GM19463 (cell line): ENCODE data around the gene CDH4.

ENCODE experiments used
- ATAC-seq: cut with Tn5 transposase; IDR thresholded peaks from one replicate; pipeline ENCODE4 v1.9.1; 2021; ENCODE audit warnings: mild to moderate bottlenecking, moderate library complexity; ENCODE audit not compliant: unreplicated experiment

The CDH4 gene

DNA sequence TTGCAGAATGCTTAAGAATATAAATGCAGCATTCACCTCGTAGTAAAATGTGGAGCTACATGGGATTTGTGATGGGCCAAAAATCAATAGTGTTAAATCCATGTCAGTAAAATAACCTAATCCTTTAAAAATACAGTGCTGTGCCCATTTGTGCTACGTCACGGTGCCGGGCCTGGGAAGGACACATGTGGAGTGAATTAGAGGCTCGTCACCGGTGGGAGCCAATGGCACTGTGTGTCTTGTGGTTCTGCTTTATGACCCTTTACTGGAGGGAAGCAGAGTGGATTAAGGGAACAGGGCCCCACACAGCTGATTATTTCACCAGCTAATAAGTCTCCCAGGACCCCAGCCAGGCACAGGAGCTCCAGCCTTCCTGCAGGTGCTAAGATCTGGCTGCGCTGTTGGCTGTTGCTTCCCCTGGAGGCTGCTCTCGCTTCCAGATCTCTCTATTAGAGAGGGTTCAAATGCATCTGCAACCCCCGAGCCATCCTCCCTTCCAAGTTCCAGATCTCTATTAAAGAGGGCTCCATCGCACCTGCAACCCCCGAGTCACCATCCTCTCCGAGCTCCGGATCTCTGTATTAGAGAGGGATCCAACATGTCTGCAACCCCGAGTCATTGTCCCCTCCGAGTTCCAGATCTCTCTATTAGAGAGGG is 405.8 kb downstream of the CDH4 start:
- ATAC-seq, result no peak

DNA sequence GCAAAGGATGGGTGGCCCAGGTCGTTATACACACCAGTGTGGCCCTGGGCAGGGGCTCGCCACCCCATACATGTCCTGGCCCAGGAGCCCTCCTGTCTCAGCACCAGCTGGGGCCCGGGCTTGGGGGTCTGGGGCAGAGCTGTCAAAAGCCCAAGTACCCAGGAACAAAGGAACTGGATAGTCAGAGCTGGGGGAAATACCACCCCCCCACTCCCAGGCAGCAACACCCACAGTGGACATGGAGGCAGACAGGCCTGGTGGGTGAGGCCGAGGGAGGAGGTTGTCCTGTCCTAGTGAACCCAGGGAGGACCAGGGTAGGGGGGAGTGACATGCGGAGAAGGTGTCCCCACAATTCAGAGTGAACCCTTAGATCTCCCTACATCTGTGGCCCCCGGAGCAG is 406.5 kb downstream of the CDH4 start:
- ATAC-seq, result no peak

DNA sequence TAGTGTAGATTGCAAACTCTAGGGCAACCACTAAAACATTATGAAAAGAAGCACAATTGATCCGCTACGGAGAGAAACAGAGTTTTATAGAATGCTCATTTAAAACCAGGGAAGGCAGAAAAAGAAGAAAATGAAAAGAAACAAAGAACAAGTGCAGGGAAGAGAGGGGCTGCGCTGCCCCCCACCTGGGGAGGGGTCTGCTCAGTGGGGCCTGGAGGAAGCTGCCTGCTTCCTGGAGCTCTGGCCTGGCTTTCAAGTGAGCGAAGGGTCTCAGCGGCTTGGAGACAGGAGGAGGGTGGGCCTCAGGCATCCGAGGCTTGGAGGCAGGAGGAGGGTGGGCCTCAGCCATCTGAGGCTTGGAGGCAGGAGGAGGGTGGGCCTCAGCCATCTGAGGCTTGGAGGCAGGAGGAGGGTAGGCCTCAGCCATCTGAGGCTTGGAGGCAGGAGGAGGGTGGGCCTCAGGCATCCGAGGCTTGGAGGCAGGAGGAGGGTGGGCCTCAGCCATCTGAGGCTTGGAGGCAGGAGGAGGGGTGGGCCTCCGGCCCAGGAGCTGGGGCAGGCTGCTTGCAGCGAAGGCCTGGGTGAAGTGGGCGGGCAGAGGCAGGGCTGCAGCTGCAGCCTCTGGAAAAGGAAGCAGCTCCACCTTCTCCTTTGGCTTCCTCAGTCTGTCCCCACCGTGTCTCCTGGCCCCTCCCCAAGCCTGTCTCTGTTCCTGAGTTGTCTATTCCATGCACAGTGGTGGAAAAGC is 407.4 kb downstream of the CDH4 start:
- ATAC-seq, result no peak

DNA sequence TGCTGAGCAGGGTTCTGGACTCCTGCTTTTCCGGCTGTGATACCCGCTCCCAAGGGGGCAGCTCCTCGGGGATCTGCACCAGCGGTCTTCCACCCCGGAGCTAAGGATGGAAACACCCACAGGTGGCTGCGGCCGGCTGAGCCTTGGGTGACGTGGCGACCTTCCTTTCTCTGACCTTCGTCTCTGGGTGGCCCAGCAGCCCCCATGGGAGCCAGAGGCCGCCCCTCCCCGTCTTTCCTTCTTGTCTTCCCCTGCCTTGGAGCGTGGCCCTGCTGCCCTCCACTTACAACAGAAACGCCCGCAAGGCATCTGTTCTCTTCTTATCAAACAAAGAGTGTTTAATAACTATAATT is 407.9 kb downstream of the CDH4 start:
- ATAC-seq, result no peak

DNA sequence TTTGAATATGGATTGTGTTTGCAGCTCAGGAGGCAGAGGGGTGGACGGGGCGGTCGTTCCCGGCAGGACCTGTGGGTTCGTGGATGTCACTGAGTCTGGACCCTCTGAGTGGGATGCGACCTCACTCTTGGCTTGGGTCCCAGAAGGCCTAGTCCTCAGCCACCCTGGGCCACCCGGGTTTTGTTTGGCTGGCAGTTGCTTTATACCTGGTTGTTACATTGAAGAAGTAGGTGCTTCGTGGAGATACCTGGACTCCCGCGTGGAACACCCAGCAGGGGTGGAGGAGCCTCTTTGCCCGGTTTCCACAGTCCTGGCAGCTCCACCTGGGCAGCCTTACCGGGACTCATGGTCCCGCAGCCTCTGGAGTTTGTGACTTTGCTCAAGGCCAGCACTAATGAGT is 408.5 kb downstream of the CDH4 start:
- no peak for ATAC-seq

DNA sequence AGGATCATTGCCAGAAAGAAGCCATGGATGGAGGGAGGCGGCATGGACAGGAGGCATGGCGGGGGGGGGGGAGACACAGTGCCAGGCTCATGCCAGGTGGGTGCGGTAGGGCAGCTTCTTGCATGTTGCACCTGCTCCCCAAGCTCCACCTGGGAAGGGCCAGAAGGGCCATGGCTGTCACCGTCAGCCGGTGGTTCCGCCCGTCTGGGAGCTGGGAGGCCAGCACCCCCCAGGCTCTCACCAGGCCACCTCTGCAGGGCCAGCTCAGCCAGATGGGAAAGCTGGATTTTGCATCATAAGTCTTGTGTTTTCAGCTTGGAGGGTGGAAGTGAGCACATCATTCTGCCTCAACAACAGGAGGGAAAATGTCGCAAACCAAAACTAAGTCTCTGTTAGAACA is 409.0 kb downstream of the CDH4 start:
- no peak for ATAC-seq

DNA sequence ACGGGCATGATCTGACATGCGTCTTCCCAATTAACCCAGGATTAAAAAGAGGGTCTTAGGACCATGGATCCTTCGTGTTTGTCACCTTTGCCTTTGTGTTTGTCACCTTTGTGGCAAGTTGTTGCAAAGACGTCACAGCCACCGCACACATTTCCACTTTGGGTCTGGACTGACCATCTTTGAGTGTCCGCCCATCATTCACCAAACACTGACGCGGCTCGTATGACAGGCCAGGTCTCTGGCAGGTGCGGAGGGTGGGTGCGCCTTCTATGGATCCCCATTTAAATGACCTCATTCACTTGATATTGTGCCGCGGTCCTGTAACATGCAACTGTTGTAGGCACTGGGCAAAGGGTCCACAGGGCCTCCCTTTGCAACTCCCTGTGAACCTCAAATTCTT is 409.5 kb downstream of the CDH4 start:
- no peak for ATAC-seq

DNA sequence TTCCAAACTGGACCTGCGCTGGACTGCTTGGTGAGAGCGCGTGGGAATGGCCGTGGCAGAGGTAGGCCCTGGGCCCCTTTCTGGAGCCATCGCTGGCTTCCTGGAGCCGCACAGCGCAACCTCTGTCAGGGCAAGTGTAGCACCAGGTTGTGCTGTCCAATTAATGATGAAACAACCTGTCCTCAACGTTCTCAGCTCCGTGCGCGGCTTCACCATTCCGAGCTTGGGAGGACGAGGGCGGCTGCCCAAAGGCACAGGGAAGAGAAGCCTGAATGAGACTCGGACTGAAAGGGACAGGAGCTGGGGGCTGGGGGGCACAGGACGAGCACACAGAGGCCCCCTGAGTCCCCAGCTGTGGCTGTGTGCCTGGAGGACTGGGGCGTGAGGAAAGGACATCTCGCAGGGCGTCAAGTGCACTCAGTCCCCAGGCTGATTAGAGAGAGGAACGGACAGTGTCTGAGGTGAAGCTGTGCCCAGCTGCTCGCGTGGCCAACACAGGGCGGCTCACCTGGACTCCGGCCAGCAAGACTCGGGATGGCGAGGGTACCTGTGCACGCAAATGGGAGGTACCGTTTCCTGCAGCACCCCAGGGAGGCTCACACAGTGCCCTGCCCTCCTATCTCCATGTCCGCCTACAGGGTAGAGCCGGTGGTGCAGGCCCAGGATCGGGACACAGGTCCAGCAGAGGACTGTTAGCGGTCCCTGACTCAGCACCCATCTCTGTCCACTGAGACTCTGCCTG is 410.3 kb downstream of the CDH4 start:
- no peak for ATAC-seq

DNA sequence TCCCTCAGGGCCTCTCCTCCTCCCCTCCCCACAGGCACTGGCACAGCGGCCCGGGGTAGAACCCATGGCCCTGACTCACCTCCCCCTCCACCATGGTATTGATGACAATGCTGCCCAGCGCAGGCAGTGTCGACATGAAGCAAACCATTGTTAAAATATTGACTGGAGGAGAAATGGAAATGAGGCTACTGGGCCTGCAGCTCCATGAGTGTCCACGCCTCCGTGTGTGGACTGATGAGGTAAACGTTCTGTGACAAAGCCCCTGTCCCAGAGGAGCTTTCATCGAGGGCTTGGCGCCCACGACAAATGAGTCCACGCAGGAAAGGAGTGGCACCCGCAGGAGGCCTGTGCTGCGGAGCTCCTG is 410.9 kb downstream of the CDH4 start:
- no peak for ATAC-seq

DNA sequence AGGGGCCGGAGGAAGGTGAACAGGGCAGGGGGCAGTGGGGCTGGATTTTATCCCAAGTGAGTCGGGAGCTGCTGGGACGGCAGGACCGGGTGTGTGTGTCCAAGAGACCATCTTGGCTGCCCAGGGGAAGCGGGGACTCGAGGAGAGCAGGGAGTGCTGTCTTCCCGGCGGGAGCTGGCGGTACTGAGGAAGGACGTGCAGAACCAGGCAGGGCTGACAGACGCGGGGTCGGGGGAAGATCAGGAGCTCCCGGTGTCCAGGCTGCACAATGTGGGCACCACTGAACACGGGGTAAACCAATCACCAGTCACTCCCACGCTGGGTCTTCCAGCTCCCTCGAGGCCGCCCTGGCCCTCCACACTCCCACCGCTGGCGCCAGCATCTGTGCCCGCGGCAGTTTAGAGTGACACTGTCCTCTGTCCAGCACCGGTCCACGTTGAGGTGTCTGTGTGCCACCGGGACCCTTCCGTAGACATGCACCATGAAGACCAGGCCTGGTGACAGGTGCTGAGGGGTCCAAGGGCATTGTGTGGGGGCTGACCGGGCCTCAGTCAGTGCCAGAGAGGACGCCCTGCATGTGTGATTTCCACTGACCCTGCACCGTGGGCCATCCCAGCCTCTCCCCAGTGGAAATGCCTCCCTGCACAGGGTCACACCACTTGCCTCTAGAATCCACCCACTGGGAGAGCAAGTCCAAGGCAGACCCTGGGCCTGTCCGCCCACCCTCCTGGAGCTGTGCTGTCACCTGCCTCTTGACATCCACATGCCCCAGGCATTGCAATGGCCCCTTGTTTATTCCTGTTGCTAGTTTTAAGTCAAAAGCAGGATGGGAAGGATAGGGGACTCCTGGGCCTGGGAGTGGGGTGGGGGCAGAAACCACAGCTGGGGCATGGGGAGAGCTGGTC is 411.7 kb downstream of the CDH4 start:
- ATAC-seq, result no peak

DNA sequence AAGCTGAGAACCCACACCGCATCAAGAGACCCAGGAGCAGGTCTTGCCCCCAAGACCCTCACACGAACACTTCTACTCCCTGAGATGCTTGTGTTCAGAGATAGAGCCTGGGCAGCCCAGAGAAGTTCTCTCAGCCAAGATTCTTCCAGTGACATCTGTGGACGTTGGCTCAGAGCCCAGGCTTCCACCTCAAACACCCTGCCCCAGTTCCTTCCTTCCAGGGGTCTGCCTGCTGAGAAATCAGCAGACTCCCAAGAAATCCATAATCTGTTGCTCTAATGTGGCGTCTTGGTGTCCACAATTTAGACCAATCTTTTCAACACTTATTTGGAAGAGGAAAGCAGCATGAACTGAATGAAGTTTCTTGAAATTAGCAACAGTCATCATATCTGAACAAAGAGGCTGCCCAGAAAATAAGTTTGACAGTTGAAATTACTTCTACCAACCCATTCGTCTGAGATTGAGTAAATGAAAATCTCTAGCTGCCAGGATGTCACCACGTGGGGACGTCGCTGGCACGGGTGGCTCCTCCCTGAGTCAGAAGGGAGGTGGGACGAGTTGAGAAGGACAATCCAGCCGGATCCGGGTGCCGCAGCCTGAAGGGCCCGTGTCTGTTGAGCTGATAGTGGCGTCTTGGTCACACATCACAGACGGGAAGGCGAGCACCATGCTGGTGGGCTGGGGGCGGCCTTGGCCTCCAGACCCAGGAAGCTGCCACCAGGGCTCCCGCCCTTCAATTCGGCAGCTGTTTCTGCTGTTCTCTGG is 412.7 kb downstream of the CDH4 start:
- no peak for ATAC-seq

DNA sequence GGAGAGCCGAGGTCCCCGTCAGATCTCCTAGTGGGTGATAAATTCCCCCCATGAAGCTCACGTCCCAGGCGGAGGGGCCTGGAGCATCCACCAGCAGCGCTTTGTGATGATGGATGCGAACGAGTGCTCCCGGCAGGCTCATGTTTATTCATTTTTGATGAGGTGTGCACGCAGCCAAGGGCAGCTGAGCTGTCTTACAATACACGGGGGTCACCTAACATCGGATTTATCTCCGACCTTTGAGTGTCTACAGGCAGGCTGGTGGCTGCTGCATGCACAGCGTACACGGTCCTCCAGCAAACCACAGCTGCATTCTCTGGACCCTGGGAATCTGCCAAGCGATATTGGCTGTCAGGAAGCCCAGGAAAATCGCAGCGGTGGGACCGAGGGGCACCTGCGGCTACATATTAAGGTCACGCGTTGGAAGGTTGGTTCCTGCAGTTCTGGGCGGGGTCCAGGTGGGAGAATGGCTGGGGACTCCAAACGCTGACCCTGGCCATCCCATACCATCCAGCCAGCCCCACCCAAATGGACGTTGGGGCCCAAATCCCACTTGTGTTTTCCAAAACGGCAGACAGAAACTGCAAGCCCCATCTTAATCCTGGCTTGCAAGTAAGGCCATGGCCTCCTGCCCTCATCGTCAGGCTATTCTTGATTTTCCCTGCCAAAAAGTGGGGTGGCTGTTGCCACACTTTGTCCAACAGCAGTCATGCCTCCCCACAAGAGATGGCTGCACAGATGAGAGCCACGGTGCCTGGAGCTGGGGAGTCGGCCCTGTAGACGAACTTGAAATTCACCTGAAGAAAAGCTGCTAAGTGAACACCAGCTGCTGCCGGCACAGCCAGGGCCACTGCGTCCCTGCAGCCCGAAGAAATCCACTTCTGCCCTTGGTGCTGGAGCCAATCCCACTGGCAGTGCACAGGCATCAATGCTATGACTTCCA is 413.7 kb downstream of the CDH4 start:
- no peak for ATAC-seq

DNA sequence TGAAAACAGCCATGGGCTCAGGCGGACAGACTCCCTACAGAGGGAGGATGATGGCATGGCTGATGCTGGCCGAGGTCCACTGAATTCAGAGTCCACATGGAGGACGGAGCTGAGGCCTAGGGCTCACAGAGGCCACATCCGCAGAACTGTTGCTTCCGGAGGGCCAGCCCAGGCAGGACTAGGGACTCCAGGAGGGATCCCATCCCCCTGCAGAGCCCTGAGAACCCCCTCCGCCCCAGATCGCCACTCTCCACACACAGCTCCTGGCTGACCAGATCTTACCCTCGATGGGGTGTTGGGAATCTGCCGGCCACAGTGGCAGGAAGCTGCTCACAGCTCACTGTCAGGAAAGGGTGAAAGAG is 414.4 kb downstream of the CDH4 start:
- ATAC-seq, result no peak

DNA sequence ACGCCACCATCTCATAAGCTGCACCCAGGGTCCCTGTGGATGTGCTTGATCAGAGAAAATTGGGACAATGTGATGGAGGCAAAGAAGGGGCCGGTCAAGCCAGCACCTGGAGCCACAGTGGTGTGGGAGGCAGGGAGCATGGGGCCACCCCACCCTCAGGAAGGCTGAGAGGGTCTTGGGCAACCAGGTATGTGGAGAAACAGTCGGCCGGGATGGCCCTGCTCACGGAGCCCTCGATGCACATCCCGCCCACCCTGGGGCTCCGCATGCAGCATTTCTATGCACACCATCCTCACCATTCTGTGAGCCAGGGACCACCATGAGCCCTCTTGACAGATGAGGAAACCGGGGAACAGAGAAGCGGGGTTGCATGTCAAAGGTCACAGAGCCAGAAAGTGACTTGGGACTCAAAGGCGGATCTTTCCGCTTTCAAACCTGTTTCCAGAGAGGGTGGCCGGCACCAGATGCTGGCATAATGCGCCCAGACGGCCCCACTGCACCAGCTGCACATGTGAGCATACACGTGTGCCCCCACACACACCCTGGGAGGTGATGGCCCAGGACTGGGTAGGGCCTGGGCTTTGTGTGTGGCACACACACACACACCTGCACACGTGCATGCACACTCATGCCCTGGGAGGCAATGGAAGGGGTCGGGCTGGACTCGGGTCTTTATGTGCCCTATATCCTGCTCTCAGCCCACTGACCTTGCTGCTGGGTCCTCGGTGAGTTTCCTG is 415.2 kb downstream of the CDH4 start:
- no peak for ATAC-seq

DNA sequence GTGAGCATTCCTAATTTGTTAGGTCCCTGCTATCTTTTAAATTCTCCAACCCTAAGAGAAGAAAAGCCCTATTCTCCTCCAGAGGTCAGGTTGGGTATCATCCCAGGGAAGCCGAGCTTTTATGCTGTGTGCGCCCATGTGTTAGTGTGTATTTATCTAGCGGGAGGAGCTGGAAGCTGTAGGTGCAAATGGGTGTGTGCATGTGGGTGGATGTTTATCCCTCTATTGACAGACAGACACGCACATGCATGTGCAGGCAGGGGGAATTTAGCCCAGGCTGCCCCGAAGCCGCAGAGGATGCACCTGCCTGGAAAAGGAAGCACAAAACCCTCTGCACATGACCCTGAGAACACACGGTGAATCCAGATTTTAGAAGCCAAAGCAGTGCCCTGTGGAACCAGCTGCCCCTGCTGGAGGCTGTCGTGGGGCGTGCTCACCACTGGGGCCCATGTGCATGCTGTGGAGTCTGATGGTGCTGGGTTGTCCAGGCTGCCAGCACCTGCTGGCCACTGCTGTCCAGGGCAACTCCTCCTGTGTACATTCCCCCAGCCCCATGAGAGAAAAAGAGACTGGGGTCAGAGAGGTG is 416.1 kb downstream of the CDH4 start:
- ATAC-seq, result no peak

DNA sequence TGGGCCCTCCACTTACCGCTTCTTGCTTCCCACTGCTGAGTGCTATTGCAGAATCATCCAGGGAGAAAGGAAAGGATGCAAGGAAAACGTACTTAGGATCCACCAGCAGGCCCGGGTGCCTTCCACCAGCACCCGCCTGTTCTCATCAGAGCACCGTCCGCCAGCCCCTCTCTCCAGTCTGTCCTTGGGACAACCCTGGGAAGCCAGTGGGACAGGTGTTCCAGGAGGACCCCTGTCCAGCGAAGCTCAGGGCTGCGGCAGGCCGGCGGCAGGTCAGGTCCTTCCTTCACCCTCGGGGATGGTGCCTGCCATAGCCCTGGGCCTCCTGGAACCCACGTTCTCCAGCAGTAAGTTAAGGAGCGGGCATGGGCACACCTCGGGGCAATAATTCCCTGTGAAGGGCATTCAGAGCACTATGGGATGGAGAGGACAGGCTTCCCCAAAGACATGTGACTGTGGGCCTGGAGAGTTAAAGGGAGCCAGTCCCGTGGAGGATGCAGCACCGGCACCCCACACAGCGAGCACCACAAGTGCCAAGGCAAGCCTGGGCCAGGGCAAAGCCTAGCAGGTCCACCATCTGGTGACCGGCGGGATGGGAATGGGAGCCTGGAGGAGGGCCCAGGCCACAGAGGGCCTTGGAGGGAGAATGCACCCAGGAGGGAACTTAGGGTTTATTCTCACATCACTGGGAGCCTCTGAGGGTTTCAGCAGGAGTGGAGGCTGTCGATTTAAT is 416.9 kb downstream of the CDH4 start:
- no peak for ATAC-seq

DNA sequence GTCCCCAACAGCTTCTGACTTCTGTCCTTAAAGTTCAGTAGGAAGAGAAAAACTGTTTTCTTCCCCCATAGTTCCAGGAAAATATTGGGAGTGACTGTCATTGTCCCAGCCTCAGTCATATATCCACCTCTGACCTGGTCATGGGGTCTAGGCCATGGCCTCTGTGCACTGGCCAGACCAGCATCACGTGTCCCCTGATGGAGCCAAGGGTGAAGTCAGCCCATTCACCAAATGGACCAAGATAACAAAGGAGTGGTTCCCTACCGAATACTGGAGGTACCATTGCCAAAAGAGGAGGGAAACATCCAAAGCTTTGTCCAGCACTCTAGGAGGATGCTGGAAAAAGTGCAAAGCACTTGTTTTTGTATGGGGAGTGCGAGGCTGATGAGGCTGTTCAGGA is 418.2 kb downstream of the CDH4 start:
- ATAC-seq, result no peak

DNA sequence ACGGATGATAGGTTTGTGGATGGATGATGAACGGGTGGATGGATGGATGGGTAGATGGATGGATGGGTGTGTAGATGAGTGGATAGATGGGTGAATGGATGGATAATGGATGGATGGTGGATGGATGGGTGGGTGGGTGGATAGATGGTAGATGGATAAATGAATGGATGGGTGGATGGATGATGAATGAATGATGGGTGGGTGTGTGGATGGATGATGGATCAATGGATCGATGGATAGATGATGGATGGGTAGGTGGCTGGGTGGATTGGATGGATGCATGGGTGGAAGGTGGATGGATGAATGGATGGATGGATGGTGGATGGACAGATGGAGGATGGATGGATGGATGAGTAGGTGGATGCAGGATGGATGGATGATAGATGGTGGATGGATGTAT is 419.5 kb downstream of the CDH4 start:
- ATAC-seq, result no peak
